ENCODE data around the gene POLA1. TPM values are rescaled to one million over a fixed set of nuclear protein-coding genes. Genes with fewer than 3 reads are reported as not detected.

The POLA1 gene
- total and polyA plus RNA-seq, 2 donors (not counting 1 experiment from before 2014, with no cell fraction given) = 3.0 to 16.3 TPM

GRCh38 chrX:24682739-24683432, 10.8 kb upstream of the POLA1 start:
- H3K9ac ChIP-seq (ENCODE audit: low read length) = no peak overlapping the region
- no peak for TF ChIP-seq CTCF (IDR thresholded peaks at IDR 0.05)
- TF ChIP-seq EZH2 (IDR thresholded peaks at IDR 0.05; ENCODE audit: borderline replicate concordance, insufficient read depth, low read depth, low read length, poor library complexity, severe bottlenecking) = no peak
- no peak overlapping the region for H3K4me3 Mint-ChIP-seq
- ATAC-seq (ENCODE audit: low read depth) (no peak), DNase-seq (no peak)
- H3K27ac ChIP-seq (ENCODE audit: low read length in 2 of 2) = no peak overlapping the region
- no peaks in the 10 kb centered on the region for H3K4me1 Mint-ChIP-seq
- H3K4me3 ChIP-seq (ENCODE audit: control extremely low read depth in 1 of 5, extremely low read depth in 1 of 5, insufficient read depth in 1 of 5, low read depth in 2 of 5, low read length in 4 of 5) = no peak overlapping the region
- H3K27me3 Mint-ChIP-seq = no peaks in the 10 kb centered on the region
- no peaks in the 10 kb centered on the region for H4K20me1 ChIP-seq (ENCODE audit: control insufficient read depth, insufficient read depth, low read length, poor library complexity, severe bottlenecking)
- H3K27me3 ChIP-seq (replicated peaks in 1 of 4; ENCODE audit: control extremely low read depth in 1 of 4, control insufficient read depth in 3 of 4, insufficient read depth in 4 of 4, low read length in 3 of 4) = no peaks in the 10 kb centered on the region
- CTCF ChIA-PET = no interaction called here
- no peak overlapping the region for H2AFZ ChIP-seq (ENCODE audit: insufficient read depth, low read depth, low read length, poor library complexity, severe bottlenecking)
- no peaks in the 10 kb centered on the region for H3K9me3 Mint-ChIP-seq (ENCODE audit: insufficient read depth)
- intact Hi-C loops (cut with micrococcal nuclease) = no loop called here
- no peaks in the 10 kb centered on the region for H3K36me3 ChIP-seq (replicated peaks in 1 of 2; ENCODE audit: control extremely low read depth in 1 of 2, control insufficient read depth in 1 of 2, extremely low read depth in 1 of 2, insufficient read depth in 2 of 2, low read length in 1 of 2)
- no peak overlapping the region for H3K27ac Mint-ChIP-seq
- H3K4me1 ChIP-seq (ENCODE audit: control insufficient read depth in 2 of 2, insufficient read depth in 2 of 2, low read length in 2 of 2) = no peaks in the 10 kb centered on the region
- no peaks in the 10 kb centered on the region for H3K9me3 ChIP-seq (ENCODE audit: control extremely low read depth in 1 of 3, control insufficient read depth in 2 of 3, insufficient read depth in 1 of 3, low read length in 2 of 3)
- H3K79me2 ChIP-seq (ENCODE audit: control insufficient read depth, insufficient read depth, low read length) = no peaks in the 10 kb centered on the region
- POLR2A ChIA-PET = no interaction called here
- no peak overlapping the region for H3K4me2 ChIP-seq (replicated peaks; ENCODE audit: low read depth, low read length, poor library complexity, severe bottlenecking)
- WGBS (ENCODE audit: insufficient coverage) = 100% methylated on average over 3 of the region's 7 CpGs

- H3K4me2 ChIP-seq (replicated peaks; ENCODE audit: low read depth, low read length, poor library complexity, severe bottlenecking) = no peak overlapping the region
- H3K9ac ChIP-seq (ENCODE audit: low read length) = no peak overlapping the region
- no peaks in the 10 kb centered on the region for H3K79me2 ChIP-seq (ENCODE audit: control insufficient read depth, insufficient read depth, low read length)
- H3K36me3 ChIP-seq (replicated peaks in 1 of 2; ENCODE audit: control extremely low read depth in 1 of 2, control insufficient read depth in 1 of 2, extremely low read depth in 1 of 2, insufficient read depth in 2 of 2, low read length in 1 of 2) = no peaks in the 10 kb centered on the region
- POLR2A ChIA-PET = no interaction called here
- no peak overlapping the region for H3K4me3 ChIP-seq (ENCODE audit: control extremely low read depth in 1 of 5, extremely low read depth in 1 of 5, insufficient read depth in 1 of 5, low read depth in 2 of 5, low read length in 4 of 5)
- intact Hi-C loops (cut with micrococcal nuclease) = no loop called here
- H4K20me1 ChIP-seq (ENCODE audit: control insufficient read depth, insufficient read depth, low read length, poor library complexity, severe bottlenecking) = no peaks in the 10 kb centered on the region
- no peak overlapping the region for H3K27ac Mint-ChIP-seq
- H3K9me3 ChIP-seq (ENCODE audit: control extremely low read depth in 1 of 3, control insufficient read depth in 2 of 3, insufficient read depth in 1 of 3, low read length in 2 of 3) = no peaks in the 10 kb centered on the region
- WGBS (ENCODE audit: insufficient coverage) = no CpG with 5 or more reads among the region's 2 CpGs
- no peak overlapping the region for H3K4me3 Mint-ChIP-seq
- H2AFZ ChIP-seq (ENCODE audit: insufficient read depth, low read depth, low read length, poor library complexity, severe bottlenecking) = no peak overlapping the region
- no peak overlapping the region for H3K27ac ChIP-seq (ENCODE audit: low read length in 2 of 2)
- no peaks in the 10 kb centered on the region for H3K4me1 Mint-ChIP-seq
- DNase-seq = no peak
- no peak for ATAC-seq (ENCODE audit: low read depth)
- CTCF ChIA-PET = no interaction called here
- TF ChIP-seq CTCF (IDR thresholded peaks at IDR 0.05) (no peak), EZH2 (IDR thresholded peaks at IDR 0.05; ENCODE audit: borderline replicate concordance, insufficient read depth, low read depth, low read length, poor library complexity, severe bottlenecking) (no peak)
- H3K27me3 Mint-ChIP-seq = no peaks in the 10 kb centered on the region
- no peaks in the 10 kb centered on the region for H3K4me1 ChIP-seq (ENCODE audit: control insufficient read depth in 2 of 2, insufficient read depth in 2 of 2, low read length in 2 of 2)
- no peaks in the 10 kb centered on the region for H3K27me3 ChIP-seq (replicated peaks in 1 of 4; ENCODE audit: control extremely low read depth in 1 of 4, control insufficient read depth in 3 of 4, insufficient read depth in 4 of 4, low read length in 3 of 4)
- no peaks in the 10 kb centered on the region for H3K9me3 Mint-ChIP-seq (ENCODE audit: insufficient read depth)
Measured at GRCh38 chrX:24684048-24684447, 9.7 kb upstream of the POLA1 start.

All from B cell (primary cell).